ENCODE results near the gene C19orf85.
A peak's percentile ranks its signal among the peaks of the same experiment; 100 is the strongest.

Gene C19orf85

DNA sequence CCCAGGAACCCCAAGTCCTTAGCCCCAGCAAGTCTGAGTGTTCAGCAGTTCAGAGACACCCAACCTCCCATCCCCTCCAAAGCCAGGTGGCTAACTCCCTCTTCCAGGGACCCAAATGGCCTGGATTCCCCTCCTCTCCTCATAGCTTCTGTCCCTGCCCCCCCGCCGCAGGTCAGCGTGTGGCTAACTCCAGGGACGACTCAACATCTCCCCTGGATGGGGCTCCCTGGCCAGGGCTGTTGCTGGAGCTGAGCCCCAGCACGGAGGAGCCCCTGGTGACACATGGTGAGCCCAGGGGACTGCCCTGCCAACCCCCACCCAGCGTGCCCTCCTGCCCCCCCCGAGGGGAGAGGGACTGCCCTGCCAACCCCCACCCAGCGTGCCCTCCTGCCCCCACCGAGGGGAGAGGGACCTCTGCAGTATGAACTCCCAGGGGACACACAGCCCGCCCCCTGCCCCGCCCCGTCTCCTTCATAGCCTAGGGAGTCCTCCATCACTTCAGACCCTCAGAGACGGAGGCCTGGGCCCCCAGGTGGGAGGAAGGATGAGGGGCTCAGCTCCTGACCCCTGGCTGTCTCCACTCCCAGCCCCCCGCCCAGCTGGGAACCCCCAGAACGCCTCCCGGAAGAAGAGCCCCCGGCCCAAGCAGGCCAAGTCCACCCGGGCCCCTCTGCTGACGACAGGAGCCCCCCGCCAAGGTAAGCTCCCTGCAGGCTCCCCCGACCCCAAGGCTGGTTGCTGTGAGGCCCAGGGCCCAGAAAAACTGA is 25.3 kb upstream of the C19orf85 start:
- DNase-seq (ENCODE audit: low read depth in 2 of 2): no peak

DNA sequence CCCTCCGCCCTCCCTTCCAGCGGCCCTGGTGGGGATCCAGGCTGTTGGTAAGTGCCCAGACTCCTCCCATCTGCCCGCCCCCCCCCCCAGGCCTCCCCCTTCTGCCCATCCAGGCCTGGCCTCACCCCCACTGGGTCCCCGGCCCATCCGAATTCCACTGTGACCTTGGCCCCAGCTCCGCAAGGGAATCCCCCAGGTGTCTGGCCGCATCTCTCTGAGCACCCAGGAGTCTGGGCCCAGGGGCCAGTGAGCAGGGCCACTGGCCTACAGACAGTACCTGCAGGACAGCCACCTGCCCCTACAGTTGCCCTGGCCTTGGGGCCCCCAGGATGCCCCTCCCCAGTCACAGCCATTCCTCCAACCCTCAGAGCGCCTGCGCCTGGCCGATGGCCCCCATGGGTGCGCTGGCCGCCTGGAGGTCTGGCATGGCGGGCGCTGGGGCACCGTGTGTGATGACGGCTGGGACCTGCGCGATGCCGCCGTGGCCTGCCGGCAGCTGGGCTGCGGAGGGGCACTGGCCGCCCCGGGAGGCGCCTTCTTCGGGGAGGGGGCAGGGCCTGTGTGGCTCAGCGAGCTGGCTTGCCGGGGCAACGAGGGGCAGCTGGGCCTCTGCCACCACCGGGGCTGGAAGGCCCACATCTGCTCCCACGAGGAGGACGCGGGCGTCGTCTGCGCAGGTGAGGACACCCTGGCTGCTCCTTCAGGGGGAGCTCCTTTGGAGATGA is 24.6 kb upstream of the C19orf85 start:
- no peak for DNase-seq (ENCODE audit: low read depth in 2 of 2)

DNA sequence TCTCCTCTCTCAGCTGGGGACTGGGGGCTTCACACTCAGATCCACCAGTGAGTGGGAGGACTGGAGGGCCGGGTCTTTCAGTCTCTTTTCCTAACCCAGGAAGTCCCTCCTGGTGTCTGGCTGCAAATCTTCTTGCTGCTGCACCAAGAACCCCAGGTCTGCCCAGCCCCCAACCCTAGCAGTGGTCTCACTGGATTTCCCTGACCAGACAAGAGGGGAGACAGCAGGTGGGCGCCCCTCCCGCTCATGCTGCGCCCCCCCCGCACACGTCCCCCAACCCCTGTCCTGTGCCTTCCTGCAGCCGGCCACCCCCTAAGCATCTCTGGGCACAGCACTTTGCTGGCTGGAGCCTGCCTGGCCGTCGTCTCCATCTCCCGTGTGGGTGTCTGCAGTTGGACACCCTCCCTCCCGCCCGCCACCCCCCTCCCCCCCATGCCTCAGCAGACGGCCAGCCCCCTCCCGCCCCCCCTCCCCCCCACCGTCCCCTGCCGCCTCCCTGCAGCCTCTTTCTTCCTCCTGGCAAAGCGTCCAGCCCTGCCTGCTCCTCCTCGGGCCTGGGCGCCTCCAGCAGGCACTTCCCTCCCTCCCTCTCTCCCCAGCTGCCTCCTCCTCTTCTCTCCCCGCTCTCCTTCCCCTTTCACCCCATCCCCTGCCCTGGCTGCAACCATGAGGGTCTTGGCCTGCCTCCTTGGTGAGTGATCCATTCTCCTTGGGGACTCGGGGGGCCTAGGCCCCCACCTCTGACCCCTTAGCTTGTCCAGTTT is 23.6 kb upstream of the C19orf85 start, which contains the start of gene SSC5D:
Gene SSC5D (plus strand): TSS at position 513 of the 764 bp plus-strand sequence. CDS start 154 bp downstream, at position 667.
- DNase-seq (ENCODE audit: low read depth in 2 of 2): no peak

DNA sequence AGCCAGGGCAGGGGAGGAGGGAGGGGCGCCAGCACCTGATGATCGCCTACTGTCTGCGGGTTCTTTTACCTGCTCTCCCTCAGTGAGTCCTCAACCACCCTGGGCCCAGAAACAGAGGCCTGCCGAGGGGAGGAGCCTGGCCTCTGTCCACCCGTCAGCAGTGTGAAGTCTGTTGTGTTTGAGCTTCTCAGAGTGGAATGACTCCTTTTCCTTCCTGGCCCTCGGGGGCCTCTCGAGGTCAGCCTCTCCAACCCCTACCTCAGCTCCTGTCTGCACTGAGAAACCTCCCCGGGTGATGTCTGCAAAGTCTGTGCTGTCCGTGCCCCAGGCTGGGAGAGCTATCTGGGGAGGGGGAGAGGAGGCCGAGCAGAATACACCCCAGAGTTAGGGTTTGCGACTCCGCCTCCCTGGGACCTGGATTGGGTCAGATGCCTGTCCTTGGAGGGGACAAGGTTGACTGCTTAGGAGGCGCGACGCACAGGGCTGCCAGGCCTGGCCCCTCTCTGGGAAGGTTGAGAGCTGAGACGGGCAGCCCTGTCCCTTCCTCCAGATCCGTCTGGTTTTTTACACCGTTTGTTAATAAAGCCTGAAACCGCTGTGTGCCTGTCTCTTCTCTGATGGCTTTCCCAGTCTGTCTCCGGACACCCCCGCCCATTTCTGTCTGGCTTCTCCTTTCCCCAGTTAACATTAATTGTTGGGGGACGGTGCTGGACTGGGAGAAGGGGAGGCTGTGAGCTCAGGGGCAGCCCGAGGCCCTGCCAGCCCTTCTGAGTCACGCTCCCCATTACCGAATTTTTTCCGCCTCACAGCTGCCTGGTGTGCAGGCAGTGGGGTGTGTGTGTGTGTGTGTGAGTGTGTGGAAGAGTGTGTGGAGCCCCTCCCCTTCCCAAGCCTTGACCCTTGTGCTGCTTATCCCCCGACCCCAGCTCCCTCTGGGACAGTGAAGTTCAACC is 22.7 kb upstream of the C19orf85 start:
- DNase-seq (ENCODE audit: low read depth in 2 of 2): peak; percentile 29 to 30

DNA sequence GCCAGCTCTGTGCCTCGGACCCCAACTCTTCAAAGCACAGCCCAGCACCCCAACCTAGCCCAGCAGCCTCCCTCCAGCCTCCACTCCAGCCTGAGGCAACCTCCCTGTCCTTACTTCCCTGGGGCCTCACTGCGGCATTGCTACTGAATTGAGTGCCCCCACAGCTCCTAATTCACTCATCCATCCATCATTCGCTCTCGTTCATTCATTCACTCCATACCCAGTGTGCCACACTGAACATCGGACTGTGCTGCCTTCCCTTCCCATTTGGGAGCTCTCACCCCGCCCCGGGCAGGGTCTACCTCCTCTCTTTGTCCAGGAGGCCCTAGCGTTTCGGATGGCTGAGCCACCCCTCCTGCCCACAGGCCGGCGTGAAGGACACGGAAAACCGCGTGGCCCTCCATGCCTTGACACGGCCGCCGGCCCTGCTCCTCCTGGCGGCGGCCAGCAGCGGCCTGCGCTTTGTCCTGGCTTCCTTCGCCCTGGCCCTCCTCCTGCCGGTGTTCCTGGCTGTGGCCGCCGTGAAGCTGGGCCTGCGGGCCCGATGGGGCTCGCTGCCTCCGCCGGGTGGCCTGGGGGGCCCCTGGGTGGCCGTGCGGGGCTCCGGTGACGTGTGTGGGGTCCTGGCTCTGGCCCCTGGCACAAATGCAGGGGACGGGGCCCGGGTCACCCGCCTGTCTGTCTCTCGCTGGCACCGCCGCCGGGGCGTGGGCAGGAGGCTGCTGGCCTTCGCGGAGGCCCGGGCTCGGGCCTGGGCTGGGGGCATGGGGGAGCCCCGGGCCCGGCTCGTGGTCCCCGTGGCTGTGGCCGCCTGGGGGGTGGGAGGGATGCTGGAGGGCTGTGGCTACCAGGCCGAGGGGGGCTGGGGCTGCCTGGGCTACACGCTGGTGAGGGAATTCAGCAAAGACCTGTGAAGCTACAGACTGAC is 21.8 kb upstream of the C19orf85 start:
- no peak for DNase-seq (ENCODE audit: low read depth in 2 of 2)

DNA sequence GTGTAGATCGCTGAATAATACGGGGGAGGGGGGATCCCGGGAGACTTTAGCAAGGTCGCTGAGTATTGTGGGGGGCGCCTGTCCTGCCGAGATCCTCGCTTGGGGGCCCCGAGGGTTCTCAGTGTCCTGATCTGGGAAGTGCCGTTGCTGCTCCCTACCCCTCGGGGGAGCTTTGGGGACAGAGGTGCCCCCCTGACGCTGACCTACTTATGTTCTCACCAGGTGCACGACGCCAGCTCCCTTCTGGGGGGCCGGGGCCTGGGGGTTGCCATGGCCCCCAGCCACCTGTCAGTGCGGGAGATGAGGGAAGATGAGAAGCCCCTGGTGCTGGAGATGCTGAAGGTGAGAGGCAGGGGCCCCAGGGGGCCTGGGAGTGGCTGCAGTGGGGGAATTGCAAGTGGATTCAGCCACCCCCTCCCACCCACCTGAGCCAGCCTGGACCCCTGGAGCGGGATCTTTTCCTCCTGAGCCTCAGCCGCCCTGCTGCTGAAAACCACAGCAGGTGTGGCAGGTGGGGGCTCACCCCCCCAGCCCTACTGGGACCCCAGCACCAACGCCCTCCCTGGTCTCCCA is 21.0 kb upstream of the C19orf85 start:
- no peak for DNase-seq (ENCODE audit: low read depth in 2 of 2)

DNA sequence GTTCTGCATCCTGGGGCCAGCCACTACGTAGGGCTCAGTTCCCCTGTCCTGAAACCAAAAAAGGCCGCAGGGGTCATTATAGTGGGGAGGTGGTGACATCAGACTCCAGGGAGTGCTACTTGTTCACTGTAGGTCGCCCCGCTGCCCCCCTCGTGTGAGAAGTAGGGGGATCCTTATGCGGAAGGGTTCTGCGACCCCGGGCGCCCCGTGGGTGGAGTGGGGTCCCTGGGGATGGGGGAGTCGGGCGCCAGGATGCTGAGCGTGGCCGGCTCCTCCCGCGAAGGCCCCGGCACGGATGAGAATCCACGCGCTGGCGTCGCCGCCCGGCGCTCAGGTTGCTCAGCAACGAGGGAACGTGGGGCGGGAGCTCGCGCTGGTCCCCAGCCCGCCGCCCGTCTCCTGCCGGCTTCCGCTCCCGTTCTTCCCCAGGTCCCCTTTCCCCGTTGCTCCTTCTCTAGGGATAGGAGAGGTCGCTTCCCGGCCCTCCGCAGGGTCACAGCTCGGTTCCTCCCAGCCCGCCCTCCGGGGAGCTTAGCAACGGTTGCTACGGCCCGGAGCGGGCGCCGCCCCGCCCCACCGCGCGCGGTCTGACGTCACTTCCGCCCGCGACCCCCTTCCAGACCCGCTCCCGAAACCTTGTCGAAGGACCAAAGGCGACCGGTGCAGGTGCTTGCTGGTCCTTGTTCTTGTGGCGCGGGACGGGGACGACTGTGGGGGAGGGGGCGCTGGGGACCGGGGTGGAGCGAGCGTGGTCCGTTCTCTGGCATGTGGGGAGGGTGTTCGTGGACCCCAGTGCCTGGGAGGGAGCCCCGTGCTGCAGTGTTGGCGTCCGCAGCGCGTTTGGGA is 20.3 kb upstream of the C19orf85 start, which contains the start of gene NAT14:
Gene NAT14 (plus strand): TSS at position 596 of the 846 bp plus-strand sequence. CDS start 521 bp downstream, outside the sequence.
- peak in 1 of 2 donors; percentile 46 for DNase-seq (ENCODE audit: low read depth in 2 of 2)

DNA sequence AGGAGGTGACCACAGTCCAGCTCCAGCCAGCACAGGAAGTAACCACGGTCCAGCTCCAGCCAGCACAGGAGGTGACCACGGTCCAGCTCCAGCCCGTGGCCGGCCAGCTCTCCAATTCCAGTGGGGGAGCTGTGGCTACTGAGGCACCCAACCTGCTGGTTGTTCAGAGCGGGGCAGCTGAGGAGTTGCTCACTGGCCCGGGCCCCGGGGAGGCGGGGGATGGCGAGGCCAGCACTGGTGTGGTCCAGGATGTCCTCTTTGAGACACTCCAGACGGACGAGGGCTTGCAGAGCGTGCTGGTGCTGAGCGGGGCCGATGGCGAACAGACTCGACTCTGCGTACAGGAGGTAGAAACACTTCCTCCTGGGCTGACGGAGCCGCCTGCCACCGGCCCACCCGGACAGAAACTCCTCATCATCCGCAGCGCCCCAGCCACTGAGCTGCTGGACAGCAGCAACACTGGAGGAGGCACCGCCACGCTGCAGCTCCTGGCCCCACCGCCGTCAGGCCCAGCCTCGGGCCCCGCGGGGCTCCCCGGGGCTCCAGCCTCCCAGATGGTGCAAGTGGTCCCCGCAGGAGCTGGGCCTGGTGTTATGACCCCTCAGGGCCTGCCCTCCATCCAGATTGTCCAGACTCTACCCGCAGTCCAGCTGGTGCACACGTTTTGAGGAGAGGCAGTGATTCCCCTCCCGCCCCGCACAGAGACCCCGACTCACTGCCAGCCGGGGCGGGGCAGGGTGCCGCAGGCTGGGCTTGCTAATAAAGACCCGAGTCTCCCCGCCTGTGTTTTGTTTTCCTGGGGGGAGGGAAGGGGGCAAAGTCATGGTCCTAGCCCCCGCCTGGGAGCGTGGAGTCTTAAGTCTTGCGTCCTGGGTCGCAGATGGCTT is 19.4 kb upstream of the C19orf85 start:
- no peak for DNase-seq (ENCODE audit: low read depth in 2 of 2)

DNA sequence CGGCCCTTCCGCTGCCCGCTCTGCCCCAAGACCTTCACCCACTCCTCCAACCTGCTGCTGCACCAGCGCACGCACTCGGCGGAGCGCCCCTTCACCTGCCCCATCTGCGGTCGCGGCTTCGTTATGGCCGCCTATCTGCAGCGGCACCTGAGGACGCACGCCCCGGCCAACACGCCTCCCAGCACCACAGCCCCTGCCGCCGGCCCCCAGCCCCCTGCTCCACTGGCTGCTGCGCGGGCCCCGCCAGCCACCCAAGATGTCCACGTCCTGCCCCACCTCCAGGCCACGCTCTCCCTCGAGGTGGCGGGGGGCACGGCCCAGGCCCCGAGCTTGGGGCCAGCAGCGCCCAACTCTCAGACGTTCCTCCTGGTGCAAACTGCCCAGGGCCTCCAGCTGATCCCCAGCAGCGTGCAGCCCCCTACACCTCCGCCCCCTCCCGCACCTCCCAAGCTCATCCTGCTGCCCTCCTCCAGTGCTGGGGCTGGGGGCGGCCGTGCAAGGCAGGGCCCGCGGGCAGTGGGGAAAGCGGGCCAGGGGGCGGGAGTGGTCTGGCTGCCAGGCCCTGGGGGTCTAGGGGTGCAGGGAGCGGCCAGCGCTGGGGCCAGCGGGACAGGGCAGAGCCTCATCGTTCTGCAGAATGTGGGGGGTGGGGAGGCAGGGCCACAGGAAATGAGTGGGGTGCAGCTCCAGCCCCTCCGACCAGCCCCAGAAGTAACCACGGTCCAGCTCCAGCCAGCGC is 18.6 kb upstream of the C19orf85 start:
- DNase-seq (ENCODE audit: low read depth in 2 of 2): no peak

DNA sequence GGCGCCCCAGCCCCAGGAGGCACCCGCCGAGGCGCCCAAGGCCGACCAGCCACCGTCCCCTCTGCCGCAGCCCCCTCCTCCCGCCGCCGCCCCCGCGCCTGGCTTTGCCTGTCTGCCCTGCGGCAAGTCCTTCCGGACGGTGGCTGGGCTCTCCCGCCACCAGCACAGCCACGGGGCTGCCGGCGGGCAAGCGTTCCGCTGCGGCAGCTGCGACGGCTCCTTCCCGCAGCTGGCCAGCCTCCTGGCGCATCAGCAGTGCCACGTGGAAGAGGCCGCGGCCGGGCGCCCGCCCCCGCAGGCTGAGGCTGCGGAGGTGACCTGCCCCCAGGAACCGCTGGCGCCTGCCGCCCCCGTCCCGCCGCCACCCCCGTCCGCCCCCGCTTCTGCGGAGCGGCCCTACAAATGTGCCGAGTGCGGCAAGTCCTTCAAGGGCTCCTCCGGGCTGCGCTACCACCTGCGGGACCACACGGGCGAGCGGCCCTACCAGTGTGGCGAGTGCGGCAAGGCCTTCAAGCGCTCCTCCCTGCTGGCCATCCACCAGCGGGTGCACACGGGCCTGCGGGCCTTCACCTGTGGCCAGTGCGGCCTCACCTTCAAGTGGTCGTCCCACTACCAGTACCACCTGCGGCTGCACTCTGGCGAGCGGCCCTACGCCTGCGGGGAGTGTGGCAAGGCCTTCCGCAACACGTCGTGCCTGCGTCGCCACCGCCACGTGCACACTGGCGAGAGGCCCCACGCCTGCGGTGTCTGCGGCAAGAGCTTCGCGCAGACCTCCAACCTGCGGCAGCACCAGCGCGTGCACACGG is 17.8 kb upstream of the C19orf85 start:
- no peak for DNase-seq (ENCODE audit: low read depth in 2 of 2)

DNA sequence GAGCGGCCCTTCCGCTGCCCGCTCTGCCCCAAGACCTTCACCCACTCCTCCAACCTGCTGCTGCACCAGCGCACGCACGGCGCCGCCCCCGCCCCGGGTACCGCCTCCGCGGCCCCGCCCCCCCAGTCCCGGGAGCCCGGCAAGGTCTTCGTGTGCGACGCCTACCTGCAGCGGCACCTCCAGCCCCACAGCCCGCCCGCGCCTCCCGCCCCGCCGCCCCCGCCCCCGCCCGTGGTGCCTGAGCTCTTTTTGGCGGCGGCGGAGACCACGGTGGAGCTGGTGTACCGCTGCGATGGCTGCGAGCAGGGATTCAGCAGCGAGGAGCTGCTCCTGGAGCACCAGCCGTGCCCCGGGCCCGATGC is 17.2 kb upstream of the C19orf85 start:
- DNase-seq (ENCODE audit: low read depth in 2 of 2): no peak

DNA sequence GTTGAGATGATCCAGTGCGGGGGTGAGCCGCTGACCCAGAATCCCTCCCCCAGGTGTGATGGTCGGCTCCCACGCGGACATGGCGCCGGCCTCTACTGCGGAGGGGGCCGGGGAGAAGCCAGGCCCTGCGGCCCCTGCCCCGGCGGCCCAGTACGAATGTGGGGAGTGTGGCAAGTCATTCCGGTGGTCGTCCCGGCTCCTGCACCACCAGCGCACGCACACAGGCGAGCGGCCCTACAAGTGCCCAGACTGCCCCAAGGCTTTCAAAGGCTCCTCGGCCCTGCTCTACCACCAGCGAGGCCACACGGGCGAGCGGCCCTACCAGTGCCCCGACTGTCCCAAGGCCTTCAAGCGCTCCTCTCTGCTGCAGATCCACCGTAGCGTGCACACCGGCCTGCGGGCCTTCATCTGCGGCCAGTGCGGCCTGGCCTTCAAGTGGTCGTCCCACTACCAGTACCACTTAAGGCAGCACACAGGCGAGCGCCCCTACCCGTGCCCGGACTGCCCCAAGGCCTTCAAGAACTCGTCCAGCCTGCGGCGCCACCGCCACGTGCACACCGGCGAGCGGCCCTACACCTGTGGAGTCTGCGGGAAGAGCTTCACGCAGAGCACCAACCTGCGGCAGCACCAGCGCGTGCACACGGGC is 16.7 kb upstream of the C19orf85 start:
- no peak for DNase-seq (ENCODE audit: low read depth in 2 of 2)

DNA sequence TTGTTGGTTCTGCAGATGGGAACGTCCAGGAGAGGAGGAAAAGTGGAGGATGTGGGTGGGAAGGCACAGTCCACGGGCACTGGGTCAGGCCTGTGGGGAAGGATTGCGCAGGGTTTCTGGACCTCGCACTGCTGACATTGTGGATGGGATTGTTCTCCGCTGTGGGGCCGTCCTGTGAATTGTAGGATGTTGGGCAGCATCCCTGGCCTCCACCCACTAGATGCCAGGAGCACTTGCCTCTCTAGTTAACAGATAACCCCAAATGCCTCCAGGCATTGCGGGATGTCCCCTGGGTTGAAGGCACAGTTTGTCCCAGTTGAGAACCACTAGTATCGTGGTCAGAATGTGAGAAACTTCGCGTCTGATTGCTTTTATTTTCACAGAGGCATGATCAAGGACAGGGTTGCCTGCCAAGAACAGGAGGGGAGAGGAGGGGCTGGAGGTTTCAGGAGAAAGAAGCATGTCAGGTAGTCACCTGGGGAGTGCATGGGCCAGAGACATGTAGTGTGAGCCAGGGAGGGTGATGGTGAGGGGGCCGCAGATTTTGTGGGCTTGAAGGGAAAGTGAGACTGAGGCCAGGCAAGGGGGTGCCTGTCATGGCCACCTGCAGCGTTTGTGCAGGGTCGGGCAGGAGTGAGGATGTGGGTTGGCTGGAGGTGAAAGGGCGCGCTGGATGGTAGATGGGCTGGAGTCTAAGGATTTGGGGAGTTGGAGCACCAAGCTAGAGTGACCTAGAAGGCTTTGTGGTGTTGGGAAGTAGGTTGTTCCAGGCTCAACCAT is 15.1 kb upstream of the C19orf85 start:
- no peak for DNase-seq (ENCODE audit: low read depth in 2 of 2)

DNA sequence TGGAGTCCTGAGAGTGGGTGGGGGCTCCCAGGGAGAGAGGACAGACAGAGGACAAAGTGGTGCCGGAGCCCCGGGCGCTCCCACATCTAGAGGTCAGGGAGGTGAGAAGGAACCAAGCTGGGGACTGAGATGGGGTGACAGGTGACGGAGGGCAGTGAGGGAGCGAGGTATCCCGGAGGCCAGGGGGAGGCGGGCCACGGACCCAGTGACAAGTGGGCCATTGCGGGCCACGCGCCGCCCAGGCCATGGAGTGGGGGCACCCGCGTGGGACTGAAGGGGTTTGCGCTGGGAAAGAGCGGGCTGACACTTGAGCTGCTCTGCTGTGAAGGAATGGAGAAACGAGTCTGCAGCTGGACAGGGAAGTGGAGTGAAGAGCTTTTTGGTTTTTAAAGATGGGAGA is 14.5 kb upstream of the C19orf85 start:
- no peak for DNase-seq (ENCODE audit: low read depth in 2 of 2)

DNA sequence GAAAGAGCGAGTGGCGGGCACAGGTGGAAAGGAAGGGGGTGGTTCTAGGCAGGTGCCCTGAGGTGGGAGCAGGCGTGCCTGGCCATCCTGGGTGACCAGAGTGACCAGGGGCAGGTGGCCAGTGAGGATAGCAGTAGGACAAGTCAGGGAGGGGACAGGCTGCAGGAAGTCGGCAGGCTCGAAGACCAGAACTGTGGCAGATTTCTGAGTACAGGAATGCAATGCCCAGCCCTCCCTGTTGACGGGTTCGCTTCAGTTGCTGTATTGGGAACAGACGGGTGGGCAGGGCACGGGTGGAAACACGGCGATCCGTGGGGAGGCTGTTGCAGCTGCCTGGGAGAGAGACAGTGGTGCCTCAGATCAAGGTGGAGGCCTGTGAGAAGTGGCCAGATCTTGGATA is 13.8 kb upstream of the C19orf85 start:
- DNase-seq (ENCODE audit: low read depth in 2 of 2): no peak

Data from stimulated activated CD8-positive, alpha-beta memory T cell treated with anti-CD3 and anti-CD28 coated beads, Interleukin-15, amount 100 ng/mL, for 4 hours (primary cell).